Amniotic epithelial cell (primary cell): ENCODE data around the gene HBQ1.
"Not testable (repeated sequence)": the region's sequence is repeated elsewhere in the genome, so short reads cannot be mapped to it uniquely, and the experiment has no call there.

ENCODE experiments used
- DNase-seq: peaks from one replicate; pipeline ENCODE4 v3.0.0-alpha.2; 2010; ENCODE audit warnings: low read depth

The HBQ1 gene

DNA sequence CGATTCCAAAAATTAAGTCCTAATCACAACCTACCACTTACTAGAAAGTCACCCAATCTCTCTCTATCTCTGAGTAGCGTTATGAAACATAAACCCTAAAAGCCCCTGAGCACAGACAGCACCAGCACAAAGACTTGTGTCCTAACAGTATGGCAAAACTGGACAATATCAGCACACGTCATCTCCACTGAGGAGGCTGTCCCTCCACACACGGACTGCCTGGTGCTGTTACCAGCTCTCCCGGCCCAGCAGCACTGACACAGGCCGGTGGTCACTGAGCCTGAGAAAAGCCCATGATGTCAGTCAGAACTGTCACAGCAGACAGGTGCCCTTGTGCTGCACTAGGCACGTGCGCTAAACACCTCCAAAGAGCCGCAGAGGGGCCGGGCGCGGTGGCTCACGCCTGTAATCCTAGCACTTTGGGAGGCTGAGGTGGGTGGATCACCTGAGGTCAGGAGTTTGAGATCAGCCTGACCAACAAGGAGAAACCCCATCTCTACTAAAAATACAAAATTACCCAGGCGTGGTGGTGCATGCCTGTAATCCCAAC, 31.4 kb downstream of the HBQ1 start:
- DNase-seq, result not testable (repeated sequence)

DNA sequence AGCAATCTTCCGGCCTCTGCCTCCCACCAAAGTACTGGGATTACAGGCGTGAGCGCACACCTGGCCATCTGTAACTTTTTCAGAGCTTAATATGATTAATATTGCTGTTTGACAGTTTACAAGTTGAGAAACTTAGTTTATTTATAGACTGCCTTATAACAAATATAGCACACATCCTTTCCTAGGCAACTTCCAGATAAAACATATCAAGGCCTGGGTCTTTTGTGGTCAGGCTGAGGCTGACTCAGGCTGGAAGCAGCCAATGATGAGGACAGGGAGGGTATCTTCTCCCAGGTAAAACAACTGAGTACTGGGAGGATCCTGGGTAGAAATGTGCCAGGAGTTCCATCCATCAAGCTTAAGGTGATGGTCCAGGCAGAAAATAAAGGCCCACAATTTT, 32.7 kb downstream of the HBQ1 start:
- DNase-seq, result peak; percentile 72

DNA sequence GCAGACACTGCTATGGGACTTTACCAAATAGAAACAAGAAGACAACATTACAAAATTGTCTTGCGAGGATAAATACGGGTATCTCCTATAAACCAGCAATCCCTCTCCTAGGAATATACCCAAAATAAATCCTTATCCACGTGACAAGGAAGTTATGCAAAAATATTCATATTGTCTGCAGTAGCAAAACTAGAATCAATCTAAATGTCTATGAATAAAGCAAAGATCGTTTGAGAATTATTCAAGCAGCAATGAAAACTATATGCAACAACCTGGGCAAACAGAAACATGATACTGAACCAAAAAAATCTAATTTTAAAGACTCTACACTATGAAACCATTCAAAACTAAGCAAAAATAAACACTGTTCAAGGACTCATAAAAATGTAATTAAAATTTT, 39.8 kb downstream of the HBQ1 start:
- DNase-seq, result no peak

DNA sequence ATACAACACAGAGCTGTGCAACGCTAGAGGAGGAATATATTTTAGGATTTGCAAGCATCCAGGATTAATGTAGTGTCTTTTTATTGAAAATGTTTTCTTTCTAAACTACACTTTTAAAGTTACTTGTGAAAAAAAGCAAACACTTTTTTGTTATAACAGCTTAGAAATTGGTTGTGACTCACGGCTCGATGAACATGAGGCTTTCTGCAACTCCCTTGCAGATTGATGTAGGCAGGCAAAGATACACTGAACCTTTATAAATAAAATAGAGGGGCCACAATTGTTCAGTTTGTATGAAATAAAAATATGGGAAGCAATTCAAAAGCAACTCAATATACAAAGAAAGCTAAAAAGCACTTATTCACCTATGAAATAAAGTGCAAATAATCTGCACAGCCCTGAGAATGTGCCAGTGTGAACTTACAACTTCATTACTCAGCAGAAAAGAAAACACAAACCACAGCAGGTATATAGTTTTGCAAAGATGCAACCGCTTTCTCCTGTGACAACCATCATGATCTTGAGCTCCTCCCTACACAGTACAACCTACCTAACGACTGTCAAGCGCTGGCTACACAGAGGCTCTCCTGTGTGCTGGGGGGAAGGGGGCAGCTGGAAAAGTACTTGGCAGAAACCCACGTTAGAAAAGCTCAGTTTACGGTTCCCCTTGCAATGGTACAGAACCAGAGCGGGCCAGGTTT, 48.0 kb downstream of the HBQ1 start:
- no peak for DNase-seq

DNA sequence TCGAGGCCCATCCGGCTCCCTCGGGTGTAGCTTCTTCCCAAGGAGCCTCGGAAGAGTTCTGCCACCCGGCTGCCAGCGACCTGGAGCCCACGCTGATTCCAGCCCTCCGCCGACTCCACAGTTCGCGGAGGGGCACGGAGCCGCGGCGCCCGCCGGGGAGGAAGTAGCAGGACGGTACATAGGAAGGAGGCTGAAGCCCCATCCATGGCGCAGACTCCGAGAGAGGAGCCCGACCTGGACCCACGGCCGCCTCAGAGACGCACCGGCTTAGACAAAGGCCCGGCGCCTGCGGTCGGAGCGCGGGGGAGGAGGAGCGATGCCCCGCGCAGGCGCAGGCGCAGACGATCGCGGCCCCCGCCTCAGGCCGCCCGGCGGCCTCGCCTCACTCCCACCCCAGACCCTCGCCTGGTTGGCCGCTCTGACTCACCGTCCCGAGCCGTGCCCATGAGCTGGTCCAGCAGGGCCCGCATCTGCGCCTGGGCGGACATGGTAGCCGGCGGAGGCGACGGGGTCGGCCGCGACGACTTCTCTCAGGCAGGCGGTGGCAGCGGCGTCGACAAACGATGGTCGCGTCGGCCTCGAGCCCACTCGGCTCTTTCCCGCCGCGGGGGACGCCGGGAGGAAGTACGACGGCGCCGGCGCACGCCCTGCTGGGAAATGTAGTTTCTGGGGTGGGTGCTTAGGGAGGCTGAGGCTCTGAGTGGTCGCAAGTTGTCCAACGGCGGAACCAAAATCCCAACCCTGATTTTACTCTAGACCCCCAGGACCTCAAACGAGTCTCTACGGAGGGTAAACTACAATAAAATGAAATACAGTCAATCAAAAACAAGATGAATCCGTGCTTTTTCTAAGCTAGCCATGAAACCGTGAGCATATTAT, 48.8 kb downstream of the HBQ1 start, which contains the start of gene LUC7L:
LUC7L (minus strand) TSS at position 598 of the 879 bp plus-strand sequence; CDS start at position 488, 110 bp downstream.
- peak; percentile 77 for DNase-seq

DNA sequence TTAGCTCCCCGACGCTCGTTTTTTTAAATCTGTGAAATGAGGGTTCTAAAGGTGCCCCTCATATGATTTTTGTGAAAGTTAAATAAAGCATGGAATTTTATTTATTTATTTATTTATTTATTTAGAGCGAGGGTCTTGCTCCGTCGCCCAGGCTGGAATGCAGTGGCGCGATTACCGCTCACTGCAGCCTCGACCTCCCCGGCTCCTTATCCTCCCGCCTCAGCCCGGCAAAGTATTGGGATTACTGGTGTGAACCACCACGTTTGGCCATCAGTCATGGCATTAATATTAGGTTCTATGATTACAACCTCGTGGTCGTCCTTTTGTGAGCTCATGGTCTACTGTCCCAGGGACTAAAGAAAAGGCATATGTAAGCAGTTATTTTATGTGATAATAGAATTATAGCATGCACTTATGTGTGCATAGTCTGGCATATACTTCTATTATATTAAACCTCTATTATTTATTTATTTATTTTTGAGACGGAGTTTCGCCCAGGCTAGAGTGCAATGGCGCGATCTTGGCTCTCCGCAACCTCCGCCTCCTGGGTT, 49.5 kb downstream of the HBQ1 start:
- no peak for DNase-seq

DNA sequence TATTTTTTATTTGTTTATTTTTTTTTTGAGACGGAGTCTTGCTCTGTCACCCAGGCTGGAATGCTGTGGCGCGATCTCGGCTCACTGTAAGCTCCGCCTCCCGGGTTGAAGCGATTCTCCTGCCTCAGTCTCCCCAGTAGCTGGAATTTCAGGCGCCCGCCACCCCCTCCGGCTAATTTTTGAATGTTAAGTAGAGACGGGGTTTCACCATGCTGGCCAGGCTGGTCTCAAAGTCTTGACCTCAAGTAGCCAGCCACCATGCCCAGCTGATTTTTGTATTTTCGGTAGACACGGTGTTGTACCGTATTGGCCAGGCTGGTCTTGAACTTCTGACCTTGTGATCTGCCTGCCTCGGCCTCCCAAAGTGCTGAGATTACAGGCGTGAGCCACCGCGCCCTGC, 50.1 kb downstream of the HBQ1 start:
- not testable (repeated sequence) for DNase-seq
